Amniotic epithelial cell (primary cell): ENCODE measurements around the gene CCDC69.
"Not testable (repeated sequence)": the region's sequence is repeated elsewhere in the genome, so short reads cannot be mapped to it uniquely, and the experiment has no call there.

Experiments used
- DNase-seq: peaks from one replicate; pipeline ENCODE4 v3.0.0-alpha.2; 2010; ENCODE audit warnings: low read depth

CCDC69 gene, protein sequence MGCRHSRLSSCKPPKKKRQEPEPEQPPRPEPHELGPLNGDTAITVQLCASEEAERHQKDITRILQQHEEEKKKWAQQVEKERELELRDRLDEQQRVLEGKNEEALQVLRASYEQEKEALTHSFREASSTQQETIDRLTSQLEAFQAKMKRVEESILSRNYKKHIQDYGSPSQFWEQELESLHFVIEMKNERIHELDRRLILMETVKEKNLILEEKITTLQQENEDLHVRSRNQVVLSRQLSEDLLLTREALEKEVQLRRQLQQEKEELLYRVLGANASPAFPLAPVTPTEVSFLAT

DNA sequence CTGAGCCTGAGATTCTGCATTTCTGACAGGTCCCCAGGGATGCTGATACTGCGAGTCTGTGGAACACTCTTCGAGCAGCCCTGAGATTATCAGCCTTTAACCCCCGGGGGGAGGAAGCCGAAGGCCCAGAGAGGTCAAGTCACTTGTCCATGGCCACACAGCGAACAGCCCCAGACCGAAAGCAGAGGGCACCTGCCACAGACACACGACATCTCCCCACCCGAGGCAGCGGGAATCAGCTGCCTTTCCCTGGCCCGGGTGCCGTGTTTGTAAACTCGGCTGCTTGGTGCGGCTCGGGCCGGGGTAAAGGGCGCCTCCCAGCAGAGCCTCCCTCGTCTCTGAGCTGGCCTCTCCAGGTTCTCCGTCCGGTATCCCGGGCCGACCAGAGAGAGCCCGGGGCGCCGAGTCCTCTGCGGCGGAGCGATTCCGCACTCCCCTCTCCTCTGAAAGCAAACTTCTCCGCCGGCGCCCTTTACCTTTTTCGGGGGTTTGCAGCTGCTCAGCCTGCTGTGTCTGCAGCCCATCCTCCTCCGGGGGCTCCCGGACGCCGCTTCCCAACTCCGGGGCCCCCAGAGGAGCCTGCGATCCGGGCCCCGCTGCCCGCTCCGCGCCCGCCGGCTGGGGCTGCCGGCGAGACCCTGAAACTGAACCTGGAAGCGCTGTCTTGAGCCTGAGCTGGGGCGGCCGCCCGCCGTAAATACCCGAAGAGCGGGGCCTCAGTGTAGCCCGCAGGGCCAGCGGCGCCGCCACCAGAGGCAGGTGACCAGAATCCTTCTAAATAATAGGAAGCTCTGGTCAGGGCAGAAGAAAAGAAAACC lies at the start of gene CCDC69:
TSS of gene CCDC69 (minus strand) at position 646 of the 818 bp plus-strand sequence. CDS start at position 524, 122 bp downstream.
- DNase-seq = peak; percentile 70

GRCh38 chr5:151271336-151271735 lies 47.4 kb upstream of the CCDC69 start:
- DNase-seq = no peak

DNA sequence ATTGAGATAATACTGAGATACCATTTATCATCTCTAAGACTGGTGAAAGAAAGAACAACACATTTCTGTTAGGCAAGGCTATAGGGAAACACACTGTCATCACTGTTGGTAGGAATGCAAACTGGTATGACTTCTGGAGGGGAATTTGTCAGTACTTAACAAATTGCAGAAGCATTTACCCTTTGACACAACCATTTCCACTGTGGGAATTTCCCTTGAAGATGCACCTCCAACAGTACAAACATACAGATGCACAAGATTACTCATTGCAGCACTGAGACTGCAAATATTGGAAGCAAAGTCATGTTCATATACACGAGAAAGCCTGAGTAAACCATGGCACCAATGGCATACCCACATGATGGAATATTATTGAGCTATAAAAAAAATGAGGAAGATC lies 46.7 kb upstream of the CCDC69 start:
- DNase-seq = peak; percentile 50

- DNase-seq = no peak
Observed at GRCh38 chr5:151267491-151268260, 43.8 kb upstream of the CCDC69 start.

- peak; percentile 20 for DNase-seq
Observed at GRCh38 chr5:151264113-151264512, 40.2 kb upstream of the CCDC69 start.

DNA sequence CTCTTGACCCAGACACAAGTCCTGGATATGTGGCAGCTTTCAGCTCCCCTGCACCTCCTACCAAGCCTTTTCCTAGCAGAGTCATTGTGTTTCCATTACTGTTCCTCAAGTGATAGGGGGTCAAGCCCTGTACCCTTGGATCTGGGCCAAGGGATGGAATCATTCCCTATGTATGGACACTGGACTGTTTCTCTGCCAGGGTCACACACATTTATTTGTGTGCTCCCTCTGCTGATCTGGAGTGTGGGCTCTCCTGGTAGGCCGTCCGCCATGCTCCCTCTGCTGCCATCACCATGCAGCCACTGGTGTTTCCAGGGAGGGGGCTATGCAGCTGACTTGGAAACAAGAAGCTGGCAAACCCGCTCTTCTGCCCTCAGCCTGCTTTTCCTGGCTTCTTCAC lies 38.6 kb upstream of the CCDC69 start:
- DNase-seq = no peak

- DNase-seq = no peak
Observed at GRCh38 chr5:151259931-151260330, 36.0 kb upstream of the CCDC69 start.

- no peak for DNase-seq
Observed at GRCh38 chr5:151258816-151259215, 34.9 kb upstream of the CCDC69 start.

DNA sequence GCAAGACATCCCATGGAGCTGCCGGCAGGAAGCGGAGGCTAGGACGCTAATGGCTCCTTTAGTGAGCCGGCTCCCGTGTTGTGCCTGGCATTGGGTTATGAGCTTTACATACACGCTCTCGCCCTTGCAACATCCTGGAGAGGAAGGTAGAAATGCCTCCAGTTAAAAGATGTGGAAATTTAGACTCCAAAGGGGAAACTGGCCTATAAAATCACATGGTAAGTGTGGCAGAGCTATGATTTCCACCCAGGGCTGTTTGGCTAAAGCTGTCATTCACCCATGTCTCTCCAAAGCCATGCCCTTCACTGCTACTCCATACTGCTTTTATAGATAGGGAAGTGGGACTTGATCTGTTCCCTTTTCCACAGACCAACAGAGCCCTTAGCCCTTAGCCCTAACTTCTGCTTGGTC lies 34.3 kb upstream of the CCDC69 start:
- DNase-seq = no peak

- DNase-seq = peak; percentile 66
Observed at GRCh38 chr5:151257731-151258181, 33.9 kb upstream of the CCDC69 start.

DNA sequence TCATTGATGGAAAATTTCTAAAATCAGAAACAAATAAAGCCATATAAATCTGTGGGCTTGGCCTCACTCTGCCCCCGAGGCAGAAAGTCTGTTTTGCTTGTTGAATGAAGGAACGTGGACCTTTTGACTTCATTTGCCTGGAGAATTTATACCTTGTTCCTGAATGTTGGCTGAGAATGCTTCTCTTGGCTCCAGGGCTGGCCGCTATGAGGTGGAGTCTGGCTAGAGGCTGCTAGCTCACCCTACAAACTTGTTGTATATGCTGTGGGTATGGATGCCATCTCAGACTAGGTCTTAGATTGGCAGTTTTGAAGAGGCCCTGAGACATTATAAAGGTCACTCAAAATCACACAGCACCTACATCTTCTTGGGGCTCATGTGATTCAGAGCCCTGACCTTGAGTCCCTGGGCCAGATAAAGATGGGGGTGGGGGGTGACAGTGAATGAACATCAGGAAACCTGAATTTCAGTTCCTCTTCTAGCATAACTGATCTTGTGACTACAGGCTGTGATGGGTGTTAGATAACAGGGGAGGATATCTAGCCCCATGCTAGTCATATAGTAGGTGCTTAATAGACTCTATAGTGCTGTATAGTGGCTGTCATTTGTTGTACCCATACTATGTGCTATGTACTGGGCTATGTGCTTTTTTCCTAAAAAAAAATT lies 31.9 kb upstream of the CCDC69 start:
- no peak for DNase-seq

DNA sequence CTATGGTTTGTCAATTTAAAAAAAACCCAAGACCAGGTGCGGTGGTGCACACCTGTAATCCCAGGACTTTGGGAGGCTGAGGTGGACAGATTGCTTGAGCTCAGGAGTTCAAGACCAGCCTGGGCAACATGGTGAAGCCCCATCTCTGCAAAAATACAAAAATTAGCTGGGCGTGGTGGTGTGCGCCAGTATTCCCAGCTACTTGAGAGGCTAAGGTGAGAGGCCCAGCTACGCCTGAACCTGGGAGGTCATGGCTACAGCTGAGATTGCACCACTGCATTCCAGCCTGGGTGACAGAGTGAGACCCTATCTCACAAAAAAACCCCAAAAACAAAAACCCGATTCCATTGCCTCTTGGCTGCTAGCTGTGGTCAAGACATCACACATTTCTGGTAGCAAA lies 31.1 kb upstream of the CCDC69 start:
- DNase-seq = not testable (repeated sequence)

DNA sequence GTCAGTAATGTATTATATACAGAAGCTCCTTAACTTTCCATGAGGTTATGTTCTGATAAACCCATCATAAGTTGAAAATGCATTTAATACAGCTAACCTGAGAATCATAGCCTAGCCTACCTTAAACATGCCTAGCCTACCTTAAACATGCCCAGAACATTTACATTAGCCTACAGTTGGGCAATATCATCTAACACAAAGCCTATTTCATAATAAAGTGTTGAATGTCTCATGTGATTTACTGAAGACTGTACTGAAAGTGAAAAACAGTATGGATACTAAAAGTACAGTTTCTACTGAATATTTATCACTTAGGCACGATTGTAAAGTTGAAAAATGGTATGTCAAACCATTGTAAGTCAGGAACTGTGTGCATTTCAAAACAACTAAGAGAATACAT lies 30.7 kb upstream of the CCDC69 start:
- DNase-seq = no peak

DNA sequence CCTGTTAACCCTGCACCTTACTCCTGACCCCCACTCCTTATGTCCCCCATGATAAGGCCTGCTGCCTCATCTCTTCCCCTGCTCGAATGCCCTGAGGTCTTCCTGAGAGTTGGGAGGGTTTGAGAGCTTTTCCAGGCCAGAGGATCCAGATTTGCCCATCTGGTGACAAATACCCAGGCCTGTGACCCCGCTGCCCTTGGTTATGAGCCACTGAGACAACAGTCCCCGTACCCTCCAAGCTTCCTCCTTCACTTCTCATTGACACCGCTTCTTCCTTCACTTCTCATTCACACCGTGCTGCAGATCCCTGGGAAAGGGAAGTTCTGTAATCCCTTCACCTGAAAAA lies 29.7 kb upstream of the CCDC69 start:
- DNase-seq = no peak

GRCh38 chr5:151252762-151253604 lies 29.1 kb upstream of the CCDC69 start, which contains the start of gene GM2A:
TSS of gene GM2A (plus strand) at chr5:151253185. CDS start at chr5:151253217, 32 bp downstream.
- DNase-seq = peak; percentile 99

DNA sequence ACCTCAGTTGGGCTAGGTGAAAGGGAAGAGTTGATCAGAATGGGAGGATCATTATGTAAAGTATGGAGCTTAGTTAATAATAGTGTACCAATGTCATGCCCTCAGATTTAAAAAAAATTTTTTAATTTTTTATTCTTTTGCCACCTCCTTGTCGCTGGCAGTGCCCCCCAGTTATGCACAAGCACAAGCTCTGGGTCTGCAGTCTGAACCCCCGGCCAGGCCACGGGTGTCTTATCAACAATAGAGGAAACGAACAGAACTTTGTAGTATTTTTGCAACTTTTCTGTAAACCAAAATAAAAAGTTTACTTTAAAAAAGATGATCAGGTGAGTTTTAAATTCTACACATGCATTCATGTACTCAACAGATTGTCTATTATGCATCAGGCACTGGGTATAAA lies 27.7 kb upstream of the CCDC69 start:
- no peak for DNase-seq

DNA sequence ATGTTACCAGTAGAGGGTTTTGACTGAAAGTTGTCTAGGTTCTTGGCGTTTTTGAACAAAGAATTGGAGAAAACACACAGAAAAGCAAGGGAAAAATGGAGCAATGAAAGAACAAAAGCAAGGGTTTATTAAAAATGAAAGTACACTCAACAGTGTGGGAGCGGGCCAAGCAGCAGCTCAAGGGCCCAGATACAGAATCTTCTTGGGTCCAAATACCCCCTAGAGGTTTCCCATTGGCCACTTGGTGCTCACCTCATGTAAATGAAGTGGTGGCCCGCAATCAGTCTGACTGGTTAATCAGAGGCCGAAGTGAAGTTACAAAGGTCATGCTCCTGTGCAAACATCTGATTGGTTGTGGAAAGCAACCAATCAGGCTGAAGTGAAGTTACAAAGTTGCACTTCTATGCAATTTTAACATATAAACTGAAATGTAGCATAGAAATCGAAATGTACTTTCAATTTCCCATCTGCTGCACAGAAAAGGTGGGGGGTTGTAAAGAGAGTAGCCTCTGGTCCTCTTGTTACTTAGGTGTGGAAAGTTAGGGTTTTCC lies 27.2 kb upstream of the CCDC69 start:
- DNase-seq = no peak

DNA sequence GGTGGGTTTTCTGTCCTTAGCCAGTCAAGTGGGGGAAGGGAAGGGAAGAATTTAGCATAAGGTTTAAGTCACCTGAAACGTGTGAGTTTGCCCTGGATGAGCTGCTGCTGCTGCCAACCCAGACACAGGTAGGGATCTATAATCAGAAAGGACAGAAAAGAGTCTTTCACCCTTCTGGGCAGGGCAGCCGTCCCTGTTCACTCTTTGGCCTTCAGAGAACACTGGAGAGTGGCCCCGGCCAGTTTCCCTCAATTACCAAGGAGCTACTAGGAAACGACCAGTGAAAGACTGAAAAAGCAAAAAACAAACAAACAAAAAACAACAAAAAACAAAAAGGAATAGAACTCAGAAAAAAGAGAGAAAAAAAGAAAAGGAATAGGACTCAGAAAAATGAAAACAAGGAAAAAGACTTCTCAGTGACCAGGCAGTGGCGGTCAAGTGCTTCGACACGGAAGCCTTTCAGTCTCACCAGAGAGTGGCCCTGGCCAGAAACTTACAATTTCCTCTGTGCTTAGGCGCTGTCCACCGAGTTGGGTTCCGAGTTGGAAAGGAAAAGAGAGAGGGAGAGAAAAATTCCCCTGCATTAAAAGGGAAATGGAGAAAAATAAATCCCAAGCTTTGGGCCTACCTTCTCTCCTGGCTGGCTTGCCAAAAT lies 26.6 kb upstream of the CCDC69 start:
- DNase-seq = no peak

DNA sequence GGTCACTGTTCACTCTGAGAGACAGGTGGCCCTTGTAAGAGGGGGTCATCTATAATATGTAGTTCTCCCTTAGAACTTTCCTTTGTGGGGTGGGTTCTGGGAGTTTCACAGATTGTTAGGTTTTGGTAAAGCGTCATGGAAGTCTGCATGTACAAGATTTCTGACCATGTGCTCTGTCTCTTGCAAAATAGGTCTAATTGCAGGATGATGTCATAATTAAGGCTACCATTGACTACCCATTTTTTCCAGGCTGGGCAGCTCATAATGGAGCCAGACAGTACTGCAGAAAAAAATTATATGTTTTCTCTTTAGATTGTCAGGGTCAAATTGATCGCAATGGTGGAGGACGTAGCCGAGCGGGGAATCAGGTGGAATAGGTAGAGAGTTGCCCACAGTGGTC lies 25.4 kb upstream of the CCDC69 start:
- peak; percentile 43 for DNase-seq

DNA sequence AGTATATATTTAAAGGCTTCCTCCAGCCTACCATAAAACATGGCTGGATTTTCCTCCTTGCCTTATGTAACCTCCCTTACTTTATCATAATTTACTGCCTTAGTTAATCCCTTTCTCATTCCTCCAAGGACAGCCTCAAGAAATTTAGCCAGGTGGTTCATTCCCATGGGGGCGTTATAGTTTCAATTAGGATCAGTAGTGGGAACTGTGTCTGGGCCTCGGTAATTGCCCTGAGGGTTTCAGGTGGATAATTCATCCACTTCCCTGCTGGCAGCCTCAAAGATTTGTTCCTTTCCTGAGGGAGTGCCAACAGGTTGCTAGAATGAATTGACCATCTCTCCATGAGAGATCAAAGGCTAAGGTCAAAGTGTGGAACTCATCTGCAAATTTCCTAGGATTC lies 24.8 kb upstream of the CCDC69 start:
- DNase-seq = no peak
